Hepatocyte (in vitro differentiated cells): Measurements from ENCODE around the gene LHPP. TPM values are rescaled to one million over a fixed set of nuclear protein-coding genes. Genes with fewer than 3 reads are reported as not detected.
A peak's percentile ranks its signal among the peaks of the same experiment; 100 is the strongest.

Experiments
- DNase-seq: peaks from one replicate; pipeline ENCODE4 v3.0.0-alpha.2; 2016; ENCODE audit warnings: low spot score
- H2AFZ ChIP-seq: fragments of 200-600 bp; sonication (generic); 2 replicates; pipeline ENCODE4 v1.6.0; 2016; ENCODE audit warnings: antibody characterized with exemption, mild to moderate bottlenecking
- H3K27ac ChIP-seq: fragments of 200-600 bp; sonication (generic); 2 replicates; pipeline ENCODE4 v1.5.1; 2016; ENCODE audit warnings: mild to moderate bottlenecking
- H3K27me3 ChIP-seq: fragments of 200-600 bp; sonication (generic); 2 replicates; pipeline ENCODE4 v1.6.1; 2016
- H3K36me3 ChIP-seq: fragments of 200-600 bp; sonication (generic); replicated peaks from 2 replicates; pipeline ENCODE4 v1.5.1; 2016; ENCODE audit warnings: low read depth; ENCODE audit not compliant: insufficient read depth
- H3K4me1 ChIP-seq: fragments of 200-600 bp; sonication (generic); 2 replicates; pipeline ENCODE4 v1.5.1; 2016; ENCODE audit warnings: mild to moderate bottlenecking, moderate library complexity; ENCODE audit not compliant: insufficient read depth
- H3K4me2 ChIP-seq: fragments of 200-600 bp; sonication (generic); 2 replicates; pipeline ENCODE4 v1.6.0; 2016
- H3K4me3 ChIP-seq: fragments of 200-600 bp; sonication (generic); 2 replicates; pipeline ENCODE4 v1.5.1; 2016; ENCODE audit warnings: mild to moderate bottlenecking
- H3K79me2 ChIP-seq: fragments of 200-600 bp; sonication (generic); 2 replicates; pipeline ENCODE4 v1.6.0; 2017; ENCODE audit warnings: mild to moderate bottlenecking
- H3K9me2 ChIP-seq: fragments of 200-600 bp; sonication (generic); replicated peaks from 2 replicates; pipeline ENCODE4 v1.6.0; 2017; ENCODE audit warnings: mild to moderate bottlenecking; ENCODE audit not compliant: insufficient read depth
- H3K9me3 ChIP-seq: fragments of 200-600 bp; sonication (generic); 2 replicates; pipeline ENCODE4 v1.5.1; 2016; ENCODE audit warnings: low read depth, mild to moderate bottlenecking
- H4K20me1 ChIP-seq: fragments of 200-600 bp; sonication (generic); 2 replicates; pipeline ENCODE4 v1.6.0; 2016; ENCODE audit warnings: mild to moderate bottlenecking; ENCODE audit not compliant: insufficient read depth, poor library complexity, severe bottlenecking
- EZH2 ChIP-seq: fragments of 200-600 bp; sonication (generic); IDR thresholded peaks from 2 replicates; pipeline ENCODE4 v1.6.1; 2016; ENCODE audit warnings: antibody characterized with exemption, mild to moderate bottlenecking, borderline replicate concordance
- EZH2phosphoT487 ChIP-seq: fragments of 200-600 bp; sonication (generic); IDR thresholded peaks from one replicate; pipeline ENCODE4 v1.6.1; 2018; ENCODE audit warnings: antibody characterized with exemption, mild to moderate bottlenecking, low read depth, moderate library complexity; ENCODE audit not compliant: unreplicated experiment, severe bottlenecking
- WGBS: methylation state at CpG from one replicate; pipeline ENCODE4 v1.1.6; 2016; ENCODE audit warnings: low lambda C conversion rate; ENCODE audit errors: missing lambda C conversion rate; 5-methylcytosine and 5-hydroxymethylcytosine counted together
- polyA plus RNA-seq: library from polyadenylated mRNA; unstranded; fragments of >200 nt; fragmentation: Nextera tagmentation; extraction: Ambion mirVana; gene quantifications from 2 replicates; pipeline ENCODE4 v1.2.1, GENCODE V29; 2016
- total RNA-seq: library from RNA; depleted of rRNA; stranded (reverse); fragments of >200 nt; gene quantifications from 2 replicates; pipeline ENCODE4 v1.2.3, GENCODE V29; 2014
- TF ChIP-seq, protein P1 (sequence below): fragments of 200-600 bp; sonication (generic); IDR thresholded peaks from 2 replicates; pipeline ENCODE4 v1.5.1; 2016; ENCODE audit warnings: antibody characterized with exemption, mild to moderate bottlenecking; ENCODE audit not compliant: poor library complexity

Gene LHPP
- total and polyA plus RNA-seq, 2 experiments from 2014 or later = 29.4 to 30.3 TPM

GRCh38 chr10:124520558-124521428 lies 59.2 kb downstream of the LHPP start:
- peaks cover 12% of the 10 kb centered on the region for H3K4me1 ChIP-seq
- H4K20me1 ChIP-seq = no peaks in the 10 kb centered on the region
- no peak overlapping the region for H3K4me2 ChIP-seq
- H2AFZ ChIP-seq = no peak overlapping the region
- no peaks in the 10 kb centered on the region for H3K9me2 ChIP-seq
- H3K79me2 ChIP-seq = no peaks in the 10 kb centered on the region
- no peak for DNase-seq
- TF ChIP-seq EZH2 = no peak
- TF ChIP-seq EZH2phosphoT487 = no peak
- H3K36me3 ChIP-seq = no peaks in the 10 kb centered on the region
- H3K27me3 ChIP-seq = no peaks in the 10 kb centered on the region
- H3K9me3 ChIP-seq = no peaks in the 10 kb centered on the region
- WGBS = 95% methylated on average over 20 of the region's 20 CpGs
- H3K27ac ChIP-seq = no peak overlapping the region
- H3K4me3 ChIP-seq = no peak overlapping the region

DNA sequence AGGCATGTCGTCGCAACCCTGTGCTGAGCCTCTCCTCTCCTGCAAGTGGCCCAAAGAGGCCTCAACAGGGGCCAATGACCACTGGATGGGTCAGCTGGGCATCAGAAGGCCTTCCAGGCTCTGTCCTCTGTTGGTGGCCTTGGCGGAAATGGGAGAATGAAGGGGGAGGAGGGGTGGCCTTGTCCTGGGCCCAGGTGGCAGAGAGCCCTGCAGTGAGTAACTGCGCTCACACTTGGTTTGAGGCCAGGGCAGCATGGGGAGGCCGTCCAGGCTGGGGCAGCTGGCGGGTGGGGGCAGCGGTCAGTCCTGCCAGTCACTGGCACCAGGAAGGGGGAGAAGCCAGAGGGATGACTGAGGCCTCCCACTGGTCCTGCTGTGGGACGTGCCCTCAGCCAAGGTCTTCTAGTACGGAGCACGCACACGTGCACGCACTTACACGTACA lies 59.8 kb downstream of the LHPP start:
- Histone ChIP-seq H3K4me1 (peaks cover 12% of the 10 kb centered on the region), H3K4me3 (no peak overlapping the region), H4K20me1 (no peaks in the 10 kb centered on the region), H3K9me3 (no peaks in the 10 kb centered on the region), H3K27me3 (no peaks in the 10 kb centered on the region), H3K4me2 (no peak overlapping the region), H3K79me2 (no peaks in the 10 kb centered on the region), H3K9me2 (no peaks in the 10 kb centered on the region), H3K36me3 (no peaks in the 10 kb centered on the region), H2AFZ (no peak overlapping the region), H3K27ac (no peak overlapping the region)
- WGBS = 96% methylated on average over 13 of the region's 13 CpGs
- TF ChIP-seq, protein P1, sequence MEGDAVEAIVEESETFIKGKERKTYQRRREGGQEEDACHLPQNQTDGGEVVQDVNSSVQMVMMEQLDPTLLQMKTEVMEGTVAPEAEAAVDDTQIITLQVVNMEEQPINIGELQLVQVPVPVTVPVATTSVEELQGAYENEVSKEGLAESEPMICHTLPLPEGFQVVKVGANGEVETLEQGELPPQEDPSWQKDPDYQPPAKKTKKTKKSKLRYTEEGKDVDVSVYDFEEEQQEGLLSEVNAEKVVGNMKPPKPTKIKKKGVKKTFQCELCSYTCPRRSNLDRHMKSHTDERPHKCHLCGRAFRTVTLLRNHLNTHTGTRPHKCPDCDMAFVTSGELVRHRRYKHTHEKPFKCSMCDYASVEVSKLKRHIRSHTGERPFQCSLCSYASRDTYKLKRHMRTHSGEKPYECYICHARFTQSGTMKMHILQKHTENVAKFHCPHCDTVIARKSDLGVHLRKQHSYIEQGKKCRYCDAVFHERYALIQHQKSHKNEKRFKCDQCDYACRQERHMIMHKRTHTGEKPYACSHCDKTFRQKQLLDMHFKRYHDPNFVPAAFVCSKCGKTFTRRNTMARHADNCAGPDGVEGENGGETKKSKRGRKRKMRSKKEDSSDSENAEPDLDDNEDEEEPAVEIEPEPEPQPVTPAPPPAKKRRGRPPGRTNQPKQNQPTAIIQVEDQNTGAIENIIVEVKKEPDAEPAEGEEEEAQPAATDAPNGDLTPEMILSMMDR = no peak
- TF ChIP-seq EZH2 (no peak), EZH2phosphoT487 (no peak)
- no peak for DNase-seq

- Histone ChIP-seq H3K4me3 (no peak overlapping the region), H4K20me1 (no peaks in the 10 kb centered on the region), H3K4me1 (peaks cover 12% of the 10 kb centered on the region), H3K9me3 (no peaks in the 10 kb centered on the region), H3K9me2 (no peaks in the 10 kb centered on the region), H3K4me2 (peak overlapping the region; percentile 61), H3K27ac (no peak overlapping the region), H3K27me3 (no peaks in the 10 kb centered on the region), H3K36me3 (no peaks in the 10 kb centered on the region), H3K79me2 (no peaks in the 10 kb centered on the region), H2AFZ (no peak overlapping the region)
- no peak for DNase-seq
- TF ChIP-seq, protein P1 = no peak
- no peak for TF ChIP-seq EZH2phosphoT487
- no peak for TF ChIP-seq EZH2
- WGBS = 95% methylated on average over 13 of the region's 13 CpGs
Measured at GRCh38 chr10:124522131-124522932, 60.7 kb downstream of the LHPP start.
